Muscle layer of duodenum (tissue), 2 donors: ENCODE data around the gene TESK2.

ENCODE experiments used
- H3K27ac ChIP-seq: one replicate; pipeline ENCODE4 v1.7.0; 2013; ENCODE audit warnings: mild to moderate bottlenecking, low read length
- H3K27me3 ChIP-seq: one replicate; pipeline ENCODE4 v1.7.0; 2013; ENCODE audit warnings: low read depth, mild to moderate bottlenecking, control low read depth, low read length
- H3K36me3 ChIP-seq, 2 donors: one replicate each; pipeline ENCODE4 v1.7.0; 2013; ENCODE audit warnings: low read length in 2 of 2, control low read depth in 1 of 2, mild to moderate bottlenecking in 1 of 2; ENCODE audit not compliant: insufficient read depth in 2 of 2, control insufficient read depth in 1 of 2
- H3K4me1 ChIP-seq, 2 donors: one replicate each; pipeline ENCODE4 v1.7.0; 2013; ENCODE audit warnings: low read length in 2 of 2, mild to moderate bottlenecking in 2 of 2, control low read depth in 1 of 2, moderate library complexity in 1 of 2; ENCODE audit not compliant: insufficient read depth in 2 of 2, control insufficient read depth in 1 of 2
- H3K4me3 ChIP-seq, 2 donors: one replicate each; pipeline ENCODE4 v1.7.0; 2013; ENCODE audit warnings: low read length in 2 of 2, low read depth in 1 of 2, mild to moderate bottlenecking in 1 of 2
- H3K9me3 ChIP-seq, 2 donors: one replicate each; pipeline ENCODE4 v1.7.0; 2013; ENCODE audit warnings: low read length in 2 of 2, control low read depth in 1 of 2, mild to moderate bottlenecking in 1 of 2; ENCODE audit not compliant: control insufficient read depth in 1 of 2
- donor health status: healthy.

Gene TESK2

DNA sequence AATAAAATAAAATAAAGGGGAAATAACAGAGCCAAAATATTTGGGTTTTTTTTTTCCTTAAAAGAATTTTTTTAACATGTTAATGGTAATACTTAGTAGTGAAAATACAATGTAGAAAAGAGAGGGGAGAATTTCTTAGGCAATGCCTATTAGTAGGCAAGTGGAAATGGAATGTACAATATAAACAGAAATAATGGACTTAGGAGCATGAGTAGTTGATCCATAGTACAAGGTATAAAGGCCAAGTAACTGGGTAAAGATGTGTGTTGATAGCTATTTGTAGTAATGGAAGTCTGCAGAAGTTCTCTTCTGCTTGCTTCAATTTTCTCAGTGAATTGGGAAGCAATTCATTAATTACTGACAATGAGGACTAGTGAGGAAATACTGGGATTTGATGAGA lies 34.4 kb downstream of the TESK2 start:
- H3K9me3 ChIP-seq, result no peaks in the 10 kb centered on the region
- no peak overlapping the region for H3K4me3 ChIP-seq
- peaks cover 0 to 4% of the 10 kb centered on the region in 2 donors for H3K36me3 ChIP-seq
- no peaks in the 10 kb centered on the region for H3K27me3 ChIP-seq
- H3K27ac ChIP-seq, result no peak overlapping the region
- no peaks in the 10 kb centered on the region for H3K4me1 ChIP-seq

DNA sequence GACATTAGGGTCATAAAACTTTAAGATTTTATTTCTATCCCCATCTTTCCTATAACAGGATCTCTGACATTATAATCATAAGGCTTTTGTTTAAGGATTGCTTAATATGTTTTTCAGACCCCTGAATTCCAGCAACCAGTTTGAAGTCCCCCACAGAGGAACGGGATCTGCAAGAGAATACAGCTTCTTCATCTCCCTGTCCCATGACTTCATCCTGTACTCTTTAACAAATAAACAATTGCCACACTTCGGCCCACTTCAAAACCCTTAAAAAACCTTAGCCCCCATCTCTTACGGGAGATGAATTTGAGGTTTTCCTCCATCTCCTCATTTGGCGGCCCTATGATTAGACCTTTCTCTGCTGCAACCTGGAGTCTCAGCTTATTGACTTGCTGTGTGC lies 35.8 kb downstream of the TESK2 start:
- Histone ChIP-seq H3K27ac (no peak overlapping the region), H3K27me3 (no peaks in the 10 kb centered on the region), H3K9me3 (no peaks in the 10 kb centered on the region), H3K36me3 (peaks cover 0 to 4% of the 10 kb centered on the region in 2 donors), H3K4me1 (no peaks in the 10 kb centered on the region), H3K4me3 (no peak overlapping the region)

DNA sequence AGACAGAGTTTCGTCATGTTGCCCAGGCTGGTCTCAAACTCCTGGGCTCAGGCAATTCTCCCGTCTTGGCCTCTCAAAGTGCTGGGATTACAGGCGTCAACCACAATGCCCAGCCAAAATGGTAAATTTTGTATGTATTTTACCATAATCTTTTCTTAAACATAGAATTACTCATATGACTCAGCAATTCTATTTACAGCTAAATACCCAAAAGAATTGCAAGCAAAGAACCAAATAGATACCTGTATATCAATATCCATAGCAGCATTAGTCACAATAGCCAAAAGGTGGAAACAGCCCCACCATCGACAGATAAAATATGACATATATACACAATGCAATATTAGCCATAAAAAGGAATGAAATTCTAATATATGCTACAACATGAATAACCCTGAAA lies 36.5 kb downstream of the TESK2 start:
- no peaks in the 10 kb centered on the region for H3K27me3 ChIP-seq
- H3K9me3 ChIP-seq, result no peaks in the 10 kb centered on the region
- H3K27ac ChIP-seq, result no peak overlapping the region
- H3K4me1 ChIP-seq, result no peaks in the 10 kb centered on the region
- H3K36me3 ChIP-seq, result peaks cover 0 to 4% of the 10 kb centered on the region in 2 donors
- H3K4me3 ChIP-seq, result no peak overlapping the region

DNA sequence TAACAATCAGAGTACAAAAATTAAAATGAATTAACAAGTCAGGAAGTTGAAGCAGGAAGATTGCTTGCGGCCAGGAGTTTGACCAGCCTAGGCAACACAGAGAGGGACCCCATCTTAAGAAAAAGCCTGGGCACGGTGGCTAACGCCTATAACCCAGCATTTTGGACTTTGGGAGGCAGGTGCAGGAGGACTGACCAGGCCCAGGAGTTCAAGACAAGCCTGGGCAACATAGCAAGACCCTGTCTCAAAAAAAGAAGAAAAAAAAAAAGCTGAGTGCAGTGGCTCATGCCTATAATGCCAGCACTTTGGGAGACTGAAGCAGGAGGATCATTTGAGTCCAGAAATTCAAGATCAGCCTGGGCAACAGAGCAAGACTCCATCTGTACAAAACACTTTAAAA lies 38.5 kb downstream of the TESK2 start:
- no peaks in the 10 kb centered on the region for H3K9me3 ChIP-seq
- H3K27ac ChIP-seq, result no peak overlapping the region
- H3K4me1 ChIP-seq, result no peaks in the 10 kb centered on the region
- peaks cover 0 to 4% of the 10 kb centered on the region in 2 donors for H3K36me3 ChIP-seq
- H3K4me3 ChIP-seq, result no peak overlapping the region
- no peaks in the 10 kb centered on the region for H3K27me3 ChIP-seq

DNA sequence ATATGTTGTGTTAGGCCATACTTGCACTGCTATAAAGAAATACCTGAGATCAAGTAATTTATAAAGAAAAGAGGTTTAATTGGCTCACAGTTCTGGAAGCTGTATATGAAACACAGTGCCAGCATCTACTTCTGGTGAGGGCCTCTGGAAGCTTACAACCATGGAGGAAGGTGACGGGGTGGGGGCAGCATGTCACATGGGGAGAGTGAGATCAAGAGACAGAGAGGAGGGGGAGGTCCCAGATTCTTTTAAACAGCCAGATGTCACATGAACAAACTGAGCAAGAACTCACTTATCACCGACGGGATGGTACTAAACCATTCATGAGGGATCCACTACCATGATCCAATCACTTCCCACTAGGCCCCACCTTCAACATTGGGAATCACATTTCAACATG lies 42.6 kb downstream of the TESK2 start:
- Histone ChIP-seq H3K27ac (no peak overlapping the region), H3K4me3 (no peak overlapping the region), H3K4me1 (no peaks in the 10 kb centered on the region), H3K9me3 (no peaks in the 10 kb centered on the region), H3K36me3 (peaks cover 0 to 4% of the 10 kb centered on the region in 2 donors), H3K27me3 (no peaks in the 10 kb centered on the region)

DNA sequence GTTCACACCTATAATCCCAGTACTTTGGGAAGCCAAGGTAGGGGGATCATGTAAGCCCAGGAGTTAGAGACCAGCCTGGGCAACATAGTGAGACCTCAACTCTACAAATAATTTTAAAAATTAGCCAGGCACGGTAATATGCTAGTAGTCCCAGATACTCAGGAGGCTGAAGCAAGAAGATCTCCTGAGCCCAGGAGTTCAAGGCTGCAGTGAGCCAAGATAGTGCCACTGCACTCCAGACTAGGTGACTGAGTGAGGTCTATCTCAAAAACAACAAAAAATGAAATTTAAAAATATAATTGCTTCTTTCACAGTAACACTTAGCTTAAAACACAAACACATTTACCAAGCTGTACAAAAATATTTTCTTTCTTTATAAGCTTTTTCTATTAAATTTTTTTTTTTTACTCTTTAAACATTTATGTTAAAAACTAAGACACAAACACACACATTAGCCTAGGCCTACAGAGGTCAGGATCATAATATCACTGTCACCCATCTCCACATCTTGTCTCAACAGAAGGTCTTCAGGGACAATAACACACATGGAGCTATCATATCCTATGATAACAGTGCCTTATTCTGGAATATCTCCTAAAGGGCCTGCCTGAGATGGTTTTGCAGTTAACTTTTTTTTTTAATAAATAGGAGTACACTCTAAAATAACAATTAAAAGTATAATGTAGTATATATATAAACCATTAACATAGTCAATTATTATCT lies 43.9 kb downstream of the TESK2 start:
- Histone ChIP-seq H3K36me3 (no peaks in the 10 kb centered on the region), H3K27me3 (no peaks in the 10 kb centered on the region), H3K4me3 (no peak overlapping the region), H3K27ac (no peak overlapping the region), H3K9me3 (no peaks in the 10 kb centered on the region), H3K4me1 (no peaks in the 10 kb centered on the region)

DNA sequence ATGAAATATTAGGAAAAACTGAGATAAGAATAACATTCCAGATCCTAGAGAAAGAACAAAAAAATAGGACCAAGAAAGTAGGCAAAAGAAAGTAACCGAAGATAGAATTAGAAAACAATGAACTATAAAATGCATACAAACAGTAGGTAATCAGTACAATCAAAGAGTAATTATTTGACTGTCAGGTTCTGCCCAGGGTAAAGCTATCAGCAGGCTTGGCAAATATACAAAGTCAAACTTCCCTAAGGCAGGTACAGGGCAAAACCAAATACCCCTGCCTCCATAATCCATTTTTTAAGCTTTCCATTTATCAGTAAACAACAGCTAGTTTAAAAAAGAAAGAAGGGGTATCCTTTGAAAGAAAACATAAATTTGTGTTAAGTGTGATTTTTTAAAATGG lies 44.4 kb downstream of the TESK2 start:
- H3K4me1 ChIP-seq, result no peaks in the 10 kb centered on the region
- no peak overlapping the region for H3K27ac ChIP-seq
- no peaks in the 10 kb centered on the region for H3K36me3 ChIP-seq
- no peaks in the 10 kb centered on the region for H3K27me3 ChIP-seq
- H3K9me3 ChIP-seq, result no peaks in the 10 kb centered on the region
- H3K4me3 ChIP-seq, result no peak overlapping the region

DNA sequence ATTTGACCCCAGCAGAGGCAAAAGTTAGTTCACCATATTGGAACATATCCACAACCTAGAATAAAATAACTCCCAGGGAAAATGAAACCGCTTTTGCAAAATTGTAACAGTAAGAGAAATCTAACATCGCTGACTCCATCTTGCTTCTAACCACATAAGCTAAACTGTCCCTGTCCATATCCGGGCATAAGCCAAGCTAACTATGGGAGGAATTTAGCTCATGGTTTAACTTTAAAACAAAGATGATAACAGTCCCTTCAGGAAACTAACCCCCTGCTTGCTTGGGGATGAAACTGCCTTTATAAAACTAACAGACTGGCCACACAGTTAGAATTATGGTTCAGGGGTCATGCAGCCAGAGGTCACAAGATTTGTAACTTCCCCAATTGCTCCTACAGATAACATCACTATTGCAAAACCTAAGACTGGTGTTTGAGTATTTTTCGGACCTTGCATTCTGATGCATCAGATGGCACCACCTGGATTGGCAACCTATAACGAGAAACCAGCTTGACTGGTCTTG lies 46.3 kb downstream of the TESK2 start:
- Histone ChIP-seq H3K36me3 (no peaks in the 10 kb centered on the region), H3K27ac (no peak overlapping the region), H3K27me3 (no peaks in the 10 kb centered on the region), H3K4me1 (no peaks in the 10 kb centered on the region), H3K9me3 (no peaks in the 10 kb centered on the region), H3K4me3 (no peak overlapping the region)

DNA sequence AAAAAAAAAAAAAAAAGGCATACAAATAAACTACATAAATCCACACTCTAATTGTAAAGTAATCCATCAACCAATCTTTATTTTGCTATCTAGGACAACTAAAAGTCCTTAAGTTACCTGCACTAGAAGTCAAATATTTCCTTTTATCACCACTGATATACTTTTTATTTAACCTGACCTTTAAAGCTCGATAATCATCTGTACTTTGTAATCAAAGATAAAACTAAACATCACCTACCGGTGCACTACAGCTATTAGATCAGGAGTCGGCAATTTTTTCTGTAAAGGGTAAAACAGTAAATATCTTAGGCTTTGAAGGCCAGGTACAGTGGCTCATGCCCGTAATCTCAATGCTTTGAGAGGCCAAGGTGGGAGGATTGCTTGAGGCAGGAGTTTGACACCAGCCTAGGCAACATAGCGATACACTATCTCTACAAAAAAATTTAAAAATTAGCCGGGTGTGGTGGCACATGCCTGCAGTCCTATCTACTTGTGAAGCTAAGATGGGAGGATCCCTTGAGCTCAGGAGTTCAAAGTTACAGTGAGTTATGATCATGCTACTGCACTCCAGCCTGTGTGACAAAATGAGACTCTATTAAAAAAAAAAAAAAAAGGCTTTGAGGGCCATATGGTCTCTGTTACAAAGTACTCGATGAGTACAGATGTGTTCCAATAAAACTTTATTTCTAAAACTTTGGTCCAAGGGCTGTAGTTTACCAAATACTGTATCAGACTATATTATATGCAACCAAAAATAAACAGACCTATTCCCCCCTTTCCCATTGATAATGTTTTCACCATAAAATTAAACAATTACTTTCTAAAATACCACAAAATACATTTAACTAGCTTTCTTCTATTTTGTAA lies 47.1 kb downstream of the TESK2 start:
- Histone ChIP-seq H3K9me3 (no peaks in the 10 kb centered on the region), H3K27ac (no peak overlapping the region), H3K36me3 (no peaks in the 10 kb centered on the region), H3K27me3 (no peaks in the 10 kb centered on the region), H3K4me1 (no peaks in the 10 kb centered on the region), H3K4me3 (no peak overlapping the region)

DNA sequence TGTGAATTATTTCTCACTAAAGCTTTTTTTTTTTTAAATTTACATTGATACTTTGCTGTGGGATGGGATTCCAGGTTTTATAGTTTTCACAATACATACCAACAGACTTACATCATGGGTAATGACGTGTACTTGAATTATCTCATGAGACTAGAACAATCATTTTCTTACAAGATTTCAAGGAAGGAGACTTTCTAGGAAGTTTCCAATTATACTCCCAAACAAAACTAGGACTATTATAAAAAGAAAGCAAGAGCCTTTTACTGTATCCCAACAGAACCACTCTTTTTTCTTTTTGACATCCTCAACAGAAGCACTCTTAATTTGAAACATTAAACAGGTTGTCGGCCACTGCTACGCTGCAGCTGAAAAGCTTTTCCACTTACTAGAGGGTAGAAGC lies 48.7 kb downstream of the TESK2 start:
- Histone ChIP-seq H3K4me3 (no peak overlapping the region), H3K36me3 (no peaks in the 10 kb centered on the region), H3K27me3 (no peaks in the 10 kb centered on the region), H3K4me1 (no peaks in the 10 kb centered on the region), H3K9me3 (no peaks in the 10 kb centered on the region), H3K27ac (no peak overlapping the region)

DNA sequence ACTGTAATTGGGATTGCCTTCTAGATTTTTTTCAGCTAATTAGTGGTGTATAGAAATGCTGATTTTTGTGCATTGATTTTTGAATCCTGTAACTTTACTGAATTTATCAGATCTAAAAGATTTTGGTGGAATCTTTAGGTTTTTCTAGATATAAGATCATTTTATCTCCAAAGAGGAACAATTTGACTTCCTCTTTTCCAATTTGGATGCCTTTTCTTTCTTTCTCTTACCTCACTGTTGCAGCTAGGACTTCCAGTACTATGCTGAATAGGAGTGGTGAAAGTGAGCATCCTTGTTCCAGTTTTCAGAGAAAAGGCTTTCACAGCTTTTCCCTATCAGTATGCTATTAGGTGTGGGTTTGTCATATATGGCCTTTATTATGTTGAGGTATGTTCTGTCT lies 53.6 kb downstream of the TESK2 start:
- no peak overlapping the region for H3K4me3 ChIP-seq
- no peaks in the 10 kb centered on the region for H3K9me3 ChIP-seq
- no peaks in the 10 kb centered on the region for H3K36me3 ChIP-seq
- no peaks in the 10 kb centered on the region for H3K4me1 ChIP-seq
- no peaks in the 10 kb centered on the region for H3K27me3 ChIP-seq
- H3K27ac ChIP-seq, result no peak overlapping the region
